Measurements from ENCODE around the gene MEN1.

The MEN1 gene

DNA sequence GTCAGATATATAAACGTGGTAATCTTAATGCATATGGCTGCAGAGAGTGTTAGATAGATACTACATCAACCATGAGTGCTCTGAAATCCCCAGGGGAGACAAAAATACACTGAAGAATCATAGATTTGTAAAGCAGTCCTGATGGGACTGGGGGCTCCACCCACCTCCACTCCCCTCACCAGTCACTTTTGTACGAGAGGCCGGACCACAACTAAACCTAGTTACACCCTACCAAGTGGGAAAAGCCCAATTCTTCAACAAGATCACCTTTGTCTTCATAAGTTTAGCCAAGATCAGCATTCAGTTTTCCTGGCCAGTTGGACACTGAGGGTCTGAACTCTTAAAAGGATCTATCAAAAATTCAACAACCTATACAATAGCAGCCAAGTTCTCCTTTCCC lies 33.5 kb downstream of the MEN1 start:
- TF ChIP-seq TCF12 (IDR thresholded peaks at IDR 0.05; ENCODE audit: low read depth) (no peak), ZBTB7A (IDR thresholded peaks at IDR 0.05; ENCODE audit: low read depth) (no peak), CEBPB (IDR thresholded peaks at IDR 0.05) (no peak), YY1 (IDR thresholded peaks at IDR 0.05; ENCODE audit: low read depth) (no peak), CREB1 (IDR thresholded peaks at IDR 0.05; ENCODE audit: low read depth) (no peak), RAD21 (IDR thresholded peaks at IDR 0.05; ENCODE audit: low read depth) (no peak), TAF1 (IDR thresholded peaks at IDR 0.05; ENCODE audit: low read depth) (no peak), FOXM1 (IDR thresholded peaks at IDR 0.05; ENCODE audit: borderline replicate concordance, low read depth) (no peak)
- TF ChIP-seq, protein P1, sequence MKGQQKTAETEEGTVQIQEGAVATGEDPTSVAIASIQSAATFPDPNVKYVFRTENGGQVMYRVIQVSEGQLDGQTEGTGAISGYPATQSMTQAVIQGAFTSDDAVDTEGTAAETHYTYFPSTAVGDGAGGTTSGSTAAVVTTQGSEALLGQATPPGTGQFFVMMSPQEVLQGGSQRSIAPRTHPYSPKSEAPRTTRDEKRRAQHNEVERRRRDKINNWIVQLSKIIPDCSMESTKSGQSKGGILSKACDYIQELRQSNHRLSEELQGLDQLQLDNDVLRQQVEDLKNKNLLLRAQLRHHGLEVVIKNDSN (IDR thresholded peaks at IDR 0.05): no peak
- TF ChIP-seq, protein P2, sequence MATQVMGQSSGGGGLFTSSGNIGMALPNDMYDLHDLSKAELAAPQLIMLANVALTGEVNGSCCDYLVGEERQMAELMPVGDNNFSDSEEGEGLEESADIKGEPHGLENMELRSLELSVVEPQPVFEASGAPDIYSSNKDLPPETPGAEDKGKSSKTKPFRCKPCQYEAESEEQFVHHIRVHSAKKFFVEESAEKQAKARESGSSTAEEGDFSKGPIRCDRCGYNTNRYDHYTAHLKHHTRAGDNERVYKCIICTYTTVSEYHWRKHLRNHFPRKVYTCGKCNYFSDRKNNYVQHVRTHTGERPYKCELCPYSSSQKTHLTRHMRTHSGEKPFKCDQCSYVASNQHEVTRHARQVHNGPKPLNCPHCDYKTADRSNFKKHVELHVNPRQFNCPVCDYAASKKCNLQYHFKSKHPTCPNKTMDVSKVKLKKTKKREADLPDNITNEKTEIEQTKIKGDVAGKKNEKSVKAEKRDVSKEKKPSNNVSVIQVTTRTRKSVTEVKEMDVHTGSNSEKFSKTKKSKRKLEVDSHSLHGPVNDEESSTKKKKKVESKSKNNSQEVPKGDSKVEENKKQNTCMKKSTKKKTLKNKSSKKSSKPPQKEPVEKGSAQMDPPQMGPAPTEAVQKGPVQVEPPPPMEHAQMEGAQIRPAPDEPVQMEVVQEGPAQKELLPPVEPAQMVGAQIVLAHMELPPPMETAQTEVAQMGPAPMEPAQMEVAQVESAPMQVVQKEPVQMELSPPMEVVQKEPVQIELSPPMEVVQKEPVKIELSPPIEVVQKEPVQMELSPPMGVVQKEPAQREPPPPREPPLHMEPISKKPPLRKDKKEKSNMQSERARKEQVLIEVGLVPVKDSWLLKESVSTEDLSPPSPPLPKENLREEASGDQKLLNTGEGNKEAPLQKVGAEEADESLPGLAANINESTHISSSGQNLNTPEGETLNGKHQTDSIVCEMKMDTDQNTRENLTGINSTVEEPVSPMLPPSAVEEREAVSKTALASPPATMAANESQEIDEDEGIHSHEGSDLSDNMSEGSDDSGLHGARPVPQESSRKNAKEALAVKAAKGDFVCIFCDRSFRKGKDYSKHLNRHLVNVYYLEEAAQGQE (IDR thresholded peaks at IDR 0.05; ENCODE audit: low read depth): no peak
- TF ChIP-seq, protein P3, sequence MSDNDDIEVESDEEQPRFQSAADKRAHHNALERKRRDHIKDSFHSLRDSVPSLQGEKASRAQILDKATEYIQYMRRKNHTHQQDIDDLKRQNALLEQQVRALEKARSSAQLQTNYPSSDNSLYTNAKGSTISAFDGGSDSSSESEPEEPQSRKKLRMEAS (IDR thresholded peaks at IDR 0.05): no peak

DNA sequence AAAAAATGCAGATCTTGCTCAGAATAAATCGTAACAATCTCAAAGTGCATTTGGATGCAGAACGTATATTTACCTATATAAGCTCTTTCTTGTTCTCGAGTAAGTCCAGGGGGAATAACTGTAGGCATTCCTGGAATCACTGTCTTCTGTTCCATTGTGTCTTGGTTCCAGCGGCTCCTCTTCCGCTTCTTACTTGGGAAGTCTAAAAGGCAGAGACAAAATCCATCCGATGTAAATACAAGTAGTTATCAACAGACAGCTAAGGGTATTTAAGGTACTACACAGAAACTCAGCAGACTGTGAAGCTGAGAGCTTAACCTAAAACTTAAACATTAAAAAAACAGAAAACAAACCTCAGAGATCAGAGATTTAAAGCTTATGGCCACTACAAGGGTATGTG lies 33.9 kb downstream of the MEN1 start:
- TF ChIP-seq, protein P3 (IDR thresholded peaks at IDR 0.05): no peak
- TF ChIP-seq YY1 (IDR thresholded peaks at IDR 0.05; ENCODE audit: low read depth) (no peak), TCF12 (IDR thresholded peaks at IDR 0.05; ENCODE audit: low read depth) (no peak), TEAD4 (IDR thresholded peaks at IDR 0.05) (no peak), CREB1 (IDR thresholded peaks at IDR 0.05; ENCODE audit: low read depth) (no peak), NFIC (IDR thresholded peaks at IDR 0.05) (no peak), FOXM1 (IDR thresholded peaks at IDR 0.05; ENCODE audit: borderline replicate concordance, low read depth) (no peak), EP300 (IDR thresholded peaks at IDR 0.05; ENCODE audit: borderline replicate concordance) (no peak), CEBPB (IDR thresholded peaks at IDR 0.05) (no peak), RAD21 (IDR thresholded peaks at IDR 0.05; ENCODE audit: low read depth) (no peak)
- TF ChIP-seq, protein P2 (IDR thresholded peaks at IDR 0.05; ENCODE audit: low read depth): no peak
- TF ChIP-seq, protein P1 (IDR thresholded peaks at IDR 0.05): no peak

DNA sequence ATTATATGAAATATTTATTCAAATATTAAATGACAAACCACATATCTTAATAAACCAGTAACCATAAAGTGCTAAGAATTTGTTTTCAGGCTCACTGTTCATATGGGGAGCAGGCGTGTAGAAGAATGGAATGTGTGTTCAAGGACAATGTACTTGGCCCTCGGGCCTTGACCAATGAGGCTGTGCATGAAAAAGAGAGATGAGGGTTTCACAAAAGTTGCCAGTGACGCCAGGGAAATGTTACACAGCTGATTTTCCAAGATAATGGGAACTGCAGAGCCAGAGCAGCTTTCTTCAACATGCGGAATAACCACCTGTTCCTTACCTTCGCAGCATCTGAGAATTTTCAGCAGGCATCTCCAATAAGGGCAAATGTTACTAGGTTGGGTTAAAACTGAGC lies 36.2 kb downstream of the MEN1 start:
- TF ChIP-seq, protein P2 (IDR thresholded peaks at IDR 0.05; ENCODE audit: low read depth): no peak
- no peak for TF ChIP-seq TCF12 (IDR thresholded peaks at IDR 0.05; ENCODE audit: low read depth)

DNA sequence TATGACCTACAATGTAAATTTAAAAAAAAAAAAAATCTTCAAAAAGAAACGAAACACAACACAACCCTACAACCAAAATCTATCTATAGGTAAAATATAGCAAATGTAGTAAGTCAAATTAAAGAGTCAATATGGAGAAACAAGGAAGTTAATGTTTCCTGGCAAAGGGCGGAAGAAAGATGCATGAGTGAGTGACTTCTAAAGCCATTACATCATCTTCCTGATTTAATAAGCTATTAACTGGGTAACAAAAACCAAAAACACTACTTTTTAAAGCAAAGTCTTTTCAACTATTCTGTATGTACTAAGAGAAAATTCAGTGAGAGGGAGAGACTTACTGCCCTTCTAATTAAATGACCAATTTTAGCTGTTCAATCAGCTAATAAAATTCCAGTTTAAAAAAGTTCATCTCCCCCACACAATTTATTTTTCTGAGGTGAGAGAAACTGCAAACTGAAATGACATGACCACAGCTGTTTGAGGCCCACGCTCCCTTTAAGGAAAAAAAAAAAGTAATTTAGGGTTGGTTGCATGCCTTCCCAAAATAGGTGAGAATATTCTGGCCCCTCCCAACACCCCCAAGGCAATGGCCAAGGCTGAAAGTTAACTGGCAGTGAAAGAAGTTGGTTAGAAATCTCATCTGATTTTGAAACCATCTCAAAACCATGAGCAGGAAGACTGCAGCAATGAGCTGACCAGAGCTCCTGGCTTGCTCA lies 37.9 kb downstream of the MEN1 start:
- TF ChIP-seq RAD21 (IDR thresholded peaks at IDR 0.05; ENCODE audit: low read depth) (no peak), CREB1 (IDR thresholded peaks at IDR 0.05; ENCODE audit: low read depth) (no peak), CEBPB (IDR thresholded peaks at IDR 0.05) (no peak), TCF12 (IDR thresholded peaks at IDR 0.05; ENCODE audit: low read depth) (no peak), EGR1 (IDR thresholded peaks at IDR 0.05) (no peak), NFIC (IDR thresholded peaks at IDR 0.05) (no peak), TEAD4 (IDR thresholded peaks at IDR 0.05) (no peak)
- TF ChIP-seq, protein P1 (IDR thresholded peaks at IDR 0.05): no peak
- TF ChIP-seq, protein P2 (IDR thresholded peaks at IDR 0.05; ENCODE audit: low read depth): no peak

All from Ishikawa (cell line).